SHP77 (cell line): ENCODE results near the gene JPH2.
"Not testable (repeated sequence)": the region's sequence is repeated elsewhere in the genome, so short reads cannot be mapped to it uniquely, and the experiment has no call there.

Experiments used
- DNase-seq, 2 experiments: peaks; one replicate each; lab custom pipeline; 2025; lab: John Stamatoyannopoulos, UW

JPH2 gene

DNA sequence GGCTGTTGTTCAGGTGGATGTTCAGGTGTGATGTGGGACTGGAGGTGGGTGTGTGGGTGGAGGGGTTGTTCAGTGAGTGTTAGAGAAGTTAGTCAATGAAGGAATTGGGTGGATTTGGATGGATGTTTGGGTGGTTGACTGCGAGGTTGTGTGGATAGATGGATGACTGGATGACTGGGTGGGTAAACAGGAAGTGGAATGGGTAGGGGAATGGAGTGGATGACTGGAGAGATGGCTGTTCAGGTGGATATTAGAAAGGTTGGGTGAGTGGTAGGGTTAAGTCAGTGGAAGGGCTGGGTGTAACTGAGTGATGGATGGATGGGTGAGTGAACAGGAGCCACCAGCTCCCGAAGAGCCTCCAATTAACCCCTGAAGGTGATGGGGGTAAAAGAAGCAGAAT is 27.9 kb downstream of the JPH2 start:
- DNase-seq, result no peak

DNA sequence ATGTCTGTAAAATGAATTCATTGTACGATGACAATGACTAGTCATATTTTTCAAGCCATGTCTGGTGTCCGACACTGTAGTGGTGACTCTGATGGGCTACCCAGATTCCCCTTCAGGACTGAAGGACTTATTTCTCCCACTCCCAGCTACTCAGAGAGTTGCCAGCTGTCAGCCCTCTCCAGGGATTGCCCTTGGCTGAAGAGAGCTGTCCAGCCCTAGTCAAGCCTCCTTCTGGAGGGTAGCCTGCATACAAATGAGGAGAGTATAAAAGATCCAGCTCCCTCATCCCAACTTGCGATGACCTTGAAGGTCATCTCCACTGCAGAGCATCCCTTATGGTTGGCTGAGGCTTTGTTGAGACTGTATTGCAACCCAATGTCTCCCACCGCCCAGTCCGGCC is 29.9 kb downstream of the JPH2 start:
- DNase-seq, result no peak

GRCh38 chr20:44154521-44155001 is 32.4 kb downstream of the JPH2 start:
- no peak for DNase-seq

- DNase-seq, result no peak
These were observed 33.3 kb downstream of the JPH2 start for GRCh38 chr20:44153636-44154043.

GRCh38 chr20:44151621-44152416 is 35.2 kb downstream of the JPH2 start:
- no peak for DNase-seq

GRCh38 chr20:44146272-44146671 is 40.7 kb downstream of the JPH2 start:
- DNase-seq, result no peak

- DNase-seq, result no peak
These were observed 41.7 kb downstream of the JPH2 start for GRCh38 chr20:44145131-44145775.

- DNase-seq, result no peak
These were observed 43.1 kb downstream of the JPH2 start for GRCh38 chr20:44143936-44144335.

GRCh38 chr20:44142413-44142812 is 44.6 kb downstream of the JPH2 start:
- DNase-seq, result no peak

- DNase-seq, result no peak
These were observed 45.1 kb downstream of the JPH2 start for GRCh38 chr20:44141873-44142272.

DNA sequence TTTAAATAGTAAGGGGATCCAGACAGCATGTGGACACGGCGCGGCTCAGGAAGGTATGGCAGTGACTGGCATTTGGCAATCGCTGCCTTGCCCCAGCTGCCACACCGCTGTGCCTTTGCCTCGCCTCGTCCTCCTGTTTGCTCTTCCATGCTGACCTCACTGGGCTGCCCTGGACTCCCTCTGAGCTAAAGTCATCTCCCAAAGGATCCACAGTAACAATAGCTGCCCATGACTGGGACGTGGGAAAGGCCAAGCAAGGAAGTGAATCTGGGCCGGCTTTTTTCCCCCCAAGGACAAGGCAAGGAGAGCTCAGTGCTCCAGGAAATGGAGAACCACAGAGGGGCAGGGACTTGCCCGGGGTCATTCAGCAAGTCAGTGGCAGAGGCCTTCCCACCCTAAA is 48.1 kb downstream of the JPH2 start:
- DNase-seq, result no peak

DNA sequence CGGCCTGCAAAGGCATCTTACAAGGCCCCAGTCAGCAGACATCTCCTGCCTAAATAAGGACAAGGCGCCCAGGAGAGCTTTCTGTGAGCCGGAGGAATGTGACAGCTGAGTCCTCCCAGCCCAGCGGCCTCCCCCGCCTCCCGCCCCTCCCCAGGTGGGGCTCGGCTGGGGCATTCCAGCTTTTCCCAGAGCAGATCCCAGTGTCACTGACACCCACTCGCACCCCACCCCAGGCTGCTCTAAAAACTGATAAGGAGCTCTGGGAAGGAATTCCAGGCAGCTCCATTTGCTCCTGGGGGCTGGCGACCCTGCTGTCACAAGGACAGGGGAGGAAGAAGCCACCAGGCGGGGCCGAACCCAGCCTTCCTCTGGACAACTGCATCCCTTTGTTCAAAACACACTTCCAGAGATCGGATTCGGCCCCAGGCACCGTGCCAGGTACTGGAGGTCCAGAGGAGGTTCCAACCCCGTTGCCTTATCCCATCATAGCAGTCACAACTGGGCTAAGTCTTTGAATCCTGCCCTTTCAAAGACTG is 49.7 kb downstream of the JPH2 start:
- no peak for DNase-seq

DNA sequence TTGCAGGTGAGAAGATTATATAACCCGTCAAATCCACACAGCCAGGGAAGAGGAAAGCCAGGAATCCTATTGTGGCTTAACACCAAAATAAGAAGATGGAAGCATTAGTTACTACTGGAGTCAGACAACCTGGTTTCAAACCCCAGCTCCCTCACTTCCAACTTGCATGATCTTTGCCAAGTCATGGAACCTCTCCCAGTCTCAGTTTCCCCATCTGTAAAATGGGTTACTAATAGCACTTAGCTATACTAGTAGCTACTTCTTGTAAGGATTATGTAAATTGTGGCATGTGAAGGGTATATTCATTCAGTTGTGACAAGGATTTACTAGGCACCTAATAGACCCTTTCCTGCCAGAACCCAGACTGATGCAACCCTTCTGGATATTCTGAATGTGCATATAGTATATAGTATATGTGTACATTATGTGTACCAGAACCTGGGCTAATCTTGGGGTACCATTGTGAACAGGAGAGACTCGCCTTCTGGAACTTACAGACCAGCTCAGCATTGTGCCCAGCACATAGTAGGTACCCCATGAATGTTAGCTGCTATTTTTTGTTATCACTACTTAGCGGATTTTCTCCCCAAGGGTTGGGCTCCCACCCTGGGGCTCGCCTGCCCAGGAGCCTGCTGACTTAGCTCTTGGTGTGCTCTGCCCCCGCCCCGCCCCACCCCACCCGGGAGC is 50.3 kb downstream of the JPH2 start:
- DNase-seq, result no peak

DNA sequence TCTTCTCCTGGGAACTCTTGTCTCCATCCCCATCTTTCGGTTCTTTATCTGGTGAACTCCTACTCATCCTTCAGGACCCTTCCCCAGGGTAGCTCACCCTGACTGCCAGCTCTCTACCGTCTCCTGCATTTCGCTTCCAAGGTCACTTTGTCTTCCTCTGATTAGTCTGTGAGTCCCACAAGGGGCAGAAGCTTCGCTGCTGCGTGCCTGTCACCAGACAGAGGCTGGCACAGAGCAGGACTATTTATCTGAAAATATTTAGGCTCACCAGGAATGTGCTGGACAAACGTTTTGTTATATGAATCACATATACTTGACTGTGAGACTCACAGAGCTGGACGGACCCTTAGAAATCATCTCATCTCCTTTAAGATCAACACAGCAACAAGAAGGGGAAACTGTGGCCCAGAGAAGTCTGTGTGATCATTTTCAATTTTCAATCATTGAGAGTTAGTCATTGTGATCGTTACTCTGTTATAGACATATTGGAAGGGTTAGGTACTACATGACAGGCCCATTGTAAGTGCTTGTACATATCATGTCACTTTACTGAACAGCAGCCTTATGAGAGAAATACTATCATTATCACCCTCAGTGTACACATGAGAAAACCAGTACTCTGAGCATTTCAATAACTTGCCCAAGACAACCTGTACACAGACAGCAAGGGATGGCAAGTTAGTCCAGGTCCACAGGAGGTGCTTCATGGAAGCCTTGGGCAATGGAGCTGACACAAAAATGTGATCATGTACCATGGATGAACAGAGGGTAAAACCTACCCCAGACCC is 51.4 kb downstream of the JPH2 start:
- no peak for DNase-seq

DNA sequence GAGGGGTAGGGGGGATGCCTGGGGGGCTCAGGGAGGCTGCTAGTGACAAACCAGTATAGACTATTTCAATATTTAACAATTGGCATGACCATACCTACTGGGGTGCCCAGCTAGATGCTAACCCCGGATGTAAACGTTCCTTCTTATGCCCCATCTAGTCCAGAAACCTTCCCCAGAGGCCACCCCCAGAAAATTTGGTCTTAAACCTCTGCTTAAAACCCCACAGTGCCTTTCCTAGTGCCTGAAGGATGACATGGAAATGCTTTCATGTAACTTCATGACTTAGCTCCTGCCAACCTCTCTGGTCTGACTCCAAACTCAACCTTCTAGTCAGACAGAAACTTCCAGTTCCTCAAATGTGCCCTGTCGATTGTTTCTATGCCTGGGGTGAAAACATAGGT is 52.0 kb downstream of the JPH2 start:
- no peak for DNase-seq

DNA sequence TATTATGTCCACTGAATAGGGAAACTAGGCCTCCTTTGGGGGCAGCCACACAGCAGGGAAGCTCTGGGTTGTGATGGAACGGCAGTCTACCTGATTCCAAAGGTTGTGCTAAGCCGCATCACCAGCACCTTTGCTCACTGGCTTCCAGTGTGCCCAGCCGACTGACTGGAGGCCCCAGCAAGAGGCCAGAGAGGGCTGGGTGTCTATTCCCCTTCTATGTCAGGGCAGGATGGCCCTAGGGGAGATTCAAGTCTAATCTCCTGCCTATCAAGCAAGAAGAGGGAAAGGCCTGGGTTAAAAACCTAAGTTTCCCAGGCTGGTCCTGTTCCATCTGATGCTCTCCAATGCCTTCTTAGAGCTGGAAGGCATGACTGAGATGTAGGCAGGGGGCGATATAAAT is 53.6 kb downstream of the JPH2 start:
- DNase-seq, result no peak

DNA sequence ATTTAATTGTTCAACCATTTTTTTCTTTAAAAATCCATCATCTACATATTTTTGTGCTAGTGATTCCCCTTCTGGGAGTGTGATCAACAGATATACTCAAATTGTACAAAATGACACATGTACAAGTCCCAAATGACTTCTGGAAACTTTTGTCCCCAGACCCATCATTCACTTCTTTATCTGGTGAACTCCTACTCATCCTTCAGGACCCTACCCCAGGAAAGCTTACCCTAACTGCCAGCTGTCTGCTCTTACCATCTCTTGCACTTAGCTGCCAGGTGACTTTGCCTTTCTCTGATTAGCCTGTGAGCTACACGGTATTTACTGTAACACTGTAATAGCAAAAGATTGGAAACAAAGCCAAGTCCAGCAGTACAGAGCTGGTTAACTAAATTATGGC is 55.3 kb downstream of the JPH2 start:
- no peak for DNase-seq

DNA sequence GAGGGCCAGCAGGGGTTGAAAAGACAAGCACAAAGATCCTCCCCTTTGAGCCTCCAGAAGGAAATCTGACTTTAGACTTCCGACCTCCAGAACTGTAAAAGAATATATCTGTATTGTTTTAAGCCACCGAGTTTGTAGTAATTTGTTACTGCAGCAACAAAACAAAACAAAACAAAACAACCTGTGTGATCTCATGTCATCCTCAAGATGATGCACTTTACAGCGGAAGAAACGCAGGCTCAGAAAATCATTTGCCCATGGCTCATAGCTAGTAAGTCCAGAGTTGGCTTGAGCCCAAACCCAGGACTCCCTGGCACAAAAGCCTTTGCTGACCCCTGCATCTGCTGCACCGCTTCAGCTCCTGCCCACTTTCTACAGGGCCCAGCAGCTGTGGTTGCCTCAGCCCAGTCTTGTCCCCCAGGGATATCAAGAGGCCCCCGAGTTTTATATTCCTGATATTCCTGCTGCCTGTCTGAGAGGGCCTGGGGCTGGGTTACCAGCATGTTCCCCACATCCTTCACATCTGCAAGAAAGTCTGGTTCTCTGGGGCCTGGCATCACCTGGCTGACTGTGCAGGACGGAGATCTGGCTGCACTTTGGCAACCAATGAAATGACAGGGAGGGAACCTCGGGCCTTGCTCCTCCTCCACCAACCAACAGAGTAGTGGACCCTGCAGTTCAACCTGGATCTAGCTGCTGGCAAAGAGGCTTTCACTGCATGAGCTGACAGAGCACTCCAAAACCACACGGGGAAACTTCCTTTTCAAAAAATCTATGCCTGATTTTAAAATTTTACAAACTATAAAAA is 56.9 kb downstream of the JPH2 start:
- DNase-seq, result no peak

GRCh38 chr20:44129300-44129699 is 57.7 kb downstream of the JPH2 start:
- not testable (repeated sequence) for DNase-seq

DNA sequence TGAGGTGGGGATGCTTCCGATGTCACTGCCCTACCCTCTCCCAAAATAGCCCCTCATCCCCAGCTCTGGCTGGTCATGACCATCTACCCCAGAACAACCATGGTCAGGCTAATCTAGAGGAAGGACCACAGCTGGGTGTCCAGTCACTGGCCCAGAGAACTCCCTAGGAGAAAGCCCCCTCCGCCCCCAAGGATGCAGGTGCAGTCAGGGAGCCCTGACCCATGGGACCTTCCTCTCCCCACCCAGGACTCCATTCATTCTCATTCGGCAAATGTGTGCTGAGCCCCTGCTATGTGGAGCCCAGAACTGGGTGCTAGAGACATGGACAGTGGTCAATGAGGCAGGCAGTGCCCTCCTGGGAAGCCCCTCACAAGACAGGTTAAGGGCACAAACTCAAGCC is 60.5 kb downstream of the JPH2 start:
- no peak for DNase-seq
